HG03520 (cell line): ENCODE data around the gene FAM120AOS.
"Not testable (repeated sequence)": the region's sequence is repeated elsewhere in the genome, so short reads cannot be mapped to it uniquely, and the experiment has no call there.

ENCODE experiments used
- ATAC-seq: cut with Tn5 transposase; IDR thresholded peaks from one replicate; pipeline ENCODE4 v1.9.1; 2021; ENCODE audit warnings: mild to moderate bottlenecking, moderate library complexity; ENCODE audit not compliant: unreplicated experiment

FAM120AOS gene

GRCh38 chr9:93440896-93441580, 12.3 kb downstream of the FAM120AOS start:
- ATAC-seq, result no peak

- ATAC-seq, result not testable (repeated sequence)
Observed at GRCh38 chr9:93439301-93439700, 14.1 kb downstream of the FAM120AOS start.

- ATAC-seq, result no peak
Observed at GRCh38 chr9:93437996-93438395, 15.4 kb downstream of the FAM120AOS start.

GRCh38 chr9:93436655-93437407, 16.6 kb downstream of the FAM120AOS start:
- no peak for ATAC-seq

GRCh38 chr9:93436218-93436617, 17.2 kb downstream of the FAM120AOS start:
- ATAC-seq, result no peak

- ATAC-seq, result no peak
Observed at GRCh38 chr9:93435386-93435785, 18.0 kb downstream of the FAM120AOS start.

GRCh38 chr9:93434056-93434455, 19.3 kb downstream of the FAM120AOS start:
- no peak for ATAC-seq

DNA sequence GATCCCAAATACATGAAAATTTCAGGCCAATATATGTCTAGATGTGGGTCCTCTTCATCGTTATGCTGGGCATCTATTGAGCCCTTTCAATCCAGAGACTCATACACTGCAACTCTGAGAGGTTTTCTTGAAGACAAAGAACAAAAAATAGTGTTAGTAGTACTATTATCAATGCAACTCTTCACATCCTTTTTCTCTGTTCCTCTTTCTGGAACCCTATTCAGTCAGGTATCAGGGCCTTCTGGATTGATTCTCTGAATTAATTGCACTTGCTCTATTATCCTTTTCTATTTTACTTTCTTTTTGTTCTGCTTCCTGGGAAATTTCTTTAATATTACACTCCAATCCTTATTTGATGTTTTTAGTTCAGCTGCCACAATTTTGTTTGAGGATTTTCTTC, 20.4 kb downstream of the FAM120AOS start:
- no peak for ATAC-seq

GRCh38 chr9:93431539-93432105, 21.8 kb downstream of the FAM120AOS start:
- no peak for ATAC-seq

DNA sequence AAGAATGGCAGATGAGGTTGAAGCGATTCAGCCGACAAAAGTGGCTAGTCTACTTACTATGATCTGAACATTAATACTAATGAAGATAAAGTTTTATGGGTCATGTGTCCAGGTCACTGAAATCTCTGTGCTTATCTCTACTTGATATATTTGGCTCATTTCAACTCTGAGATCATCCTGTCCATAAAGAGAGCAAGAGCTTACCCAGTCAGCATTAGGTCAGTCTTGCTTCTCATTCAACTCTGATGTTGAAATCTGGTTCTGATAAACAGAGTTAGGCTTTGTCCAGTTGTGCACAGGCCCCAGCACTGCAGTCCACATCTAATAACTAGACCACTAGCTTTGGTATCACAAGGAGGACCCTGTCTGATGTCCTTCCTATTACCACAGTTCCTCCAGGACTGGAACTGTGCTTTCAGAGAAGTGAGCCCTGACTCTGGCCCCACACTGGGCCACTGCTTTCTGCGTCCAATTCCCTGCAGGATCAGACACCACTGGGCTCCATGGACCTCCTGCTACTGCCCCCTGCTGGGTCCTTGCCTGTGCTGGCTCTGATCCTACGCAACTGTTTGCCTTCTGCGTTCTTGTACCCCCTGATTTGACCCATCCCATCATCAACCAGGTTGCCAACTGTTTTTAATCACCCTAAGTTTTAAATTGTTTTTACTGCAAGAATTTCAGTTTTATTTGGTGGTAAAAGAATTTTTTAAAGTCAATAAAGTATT, 25.6 kb downstream of the FAM120AOS start:
- no peak for ATAC-seq

DNA sequence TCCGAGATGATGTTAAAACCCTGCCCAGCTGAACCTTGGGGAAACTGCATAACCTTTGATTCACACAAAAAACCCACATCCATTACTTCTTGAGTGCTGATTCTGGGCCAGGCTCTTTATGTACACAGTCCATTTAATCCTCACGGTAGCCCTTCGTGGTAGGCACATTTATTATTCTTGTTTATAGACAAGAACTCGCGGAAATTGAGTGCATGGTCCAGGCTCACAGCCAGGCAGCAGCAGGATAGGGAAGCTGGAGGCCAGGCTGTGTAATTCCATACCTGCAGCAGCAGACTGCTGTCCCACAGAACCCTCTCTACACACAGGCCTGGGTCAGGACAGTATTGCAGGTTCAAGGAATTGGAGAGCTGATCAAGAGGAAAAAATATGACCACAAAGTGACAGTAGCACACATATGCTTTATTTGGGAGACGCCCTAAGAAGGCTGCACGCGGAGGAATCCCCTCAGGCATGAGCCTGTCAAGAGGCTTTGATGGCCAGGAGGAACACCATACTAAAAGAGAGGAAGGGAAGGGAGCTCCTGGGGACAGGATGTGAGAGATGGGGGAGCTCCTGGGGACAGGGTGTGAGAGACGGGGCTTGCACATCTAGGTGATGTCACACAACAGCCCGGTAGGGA, 30.3 kb downstream of the FAM120AOS start:
- ATAC-seq, result no peak

DNA sequence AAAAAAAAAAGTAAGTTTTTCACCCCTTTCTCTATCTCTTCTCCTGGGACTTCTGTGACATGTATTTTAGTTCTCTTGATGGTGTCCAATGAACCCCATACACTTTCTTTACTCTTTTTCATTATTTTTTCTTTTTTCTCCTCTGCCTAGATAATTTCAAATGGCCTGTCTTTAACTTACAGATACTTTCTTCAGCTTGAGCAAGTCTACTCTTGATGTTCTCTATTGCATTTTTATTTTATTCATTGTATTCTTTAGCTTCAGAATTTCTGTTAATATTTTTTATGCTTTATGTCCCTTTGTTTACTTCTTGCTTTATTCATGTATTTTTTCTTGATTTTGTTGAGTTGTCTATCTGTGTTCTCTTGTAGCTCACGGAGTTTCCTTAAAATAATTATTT, 34.4 kb downstream of the FAM120AOS start:
- ATAC-seq, result no peak

DNA sequence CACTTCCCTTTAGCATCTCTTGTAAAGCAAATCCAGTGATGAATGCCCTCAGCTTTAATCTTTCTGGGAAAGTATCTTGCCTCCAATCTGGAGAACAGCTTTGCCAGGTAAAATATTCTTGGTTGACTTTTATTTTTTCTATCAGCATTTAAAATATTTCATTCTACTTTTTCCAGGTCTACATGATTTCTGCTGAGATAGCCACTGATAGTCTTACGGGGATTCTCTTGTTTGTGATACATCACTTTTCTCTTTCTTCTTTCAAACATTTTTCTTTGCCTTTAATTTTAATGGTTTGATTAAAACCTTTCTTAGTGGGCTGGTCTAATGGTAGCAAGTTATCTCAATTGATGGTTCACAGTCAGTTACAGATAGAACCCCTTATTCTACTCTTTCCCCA, 35.8 kb downstream of the FAM120AOS start:
- ATAC-seq, result no peak

- no peak for ATAC-seq
Observed at GRCh38 chr9:93416530-93417235, 36.7 kb downstream of the FAM120AOS start.

- no peak for ATAC-seq
Observed at GRCh38 chr9:93415176-93415690, 38.1 kb downstream of the FAM120AOS start.

GRCh38 chr9:93413530-93413929, 39.9 kb downstream of the FAM120AOS start:
- no peak for ATAC-seq

DNA sequence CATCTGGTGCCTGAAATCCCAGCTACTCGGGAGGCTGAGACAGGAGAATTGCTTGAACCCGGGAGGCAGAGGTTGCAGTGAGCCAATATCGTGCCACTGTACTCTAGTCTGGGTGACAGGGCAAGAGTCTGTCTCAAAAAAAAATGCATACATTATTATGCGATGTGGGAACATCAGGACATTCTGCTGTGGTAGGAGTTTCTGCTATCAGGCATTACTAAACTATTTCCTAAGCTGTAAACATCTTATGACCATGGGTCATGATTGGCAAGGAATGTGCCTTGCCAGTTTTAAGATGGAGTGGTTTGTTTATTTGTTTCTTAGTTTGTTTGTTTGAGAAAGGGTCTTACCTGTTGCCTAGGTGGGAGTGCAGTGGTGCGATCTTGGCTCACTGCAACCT, 47.0 kb downstream of the FAM120AOS start:
- ATAC-seq, result no peak

- no peak for ATAC-seq
Observed at GRCh38 chr9:93398471-93398870, 54.9 kb downstream of the FAM120AOS start.

DNA sequence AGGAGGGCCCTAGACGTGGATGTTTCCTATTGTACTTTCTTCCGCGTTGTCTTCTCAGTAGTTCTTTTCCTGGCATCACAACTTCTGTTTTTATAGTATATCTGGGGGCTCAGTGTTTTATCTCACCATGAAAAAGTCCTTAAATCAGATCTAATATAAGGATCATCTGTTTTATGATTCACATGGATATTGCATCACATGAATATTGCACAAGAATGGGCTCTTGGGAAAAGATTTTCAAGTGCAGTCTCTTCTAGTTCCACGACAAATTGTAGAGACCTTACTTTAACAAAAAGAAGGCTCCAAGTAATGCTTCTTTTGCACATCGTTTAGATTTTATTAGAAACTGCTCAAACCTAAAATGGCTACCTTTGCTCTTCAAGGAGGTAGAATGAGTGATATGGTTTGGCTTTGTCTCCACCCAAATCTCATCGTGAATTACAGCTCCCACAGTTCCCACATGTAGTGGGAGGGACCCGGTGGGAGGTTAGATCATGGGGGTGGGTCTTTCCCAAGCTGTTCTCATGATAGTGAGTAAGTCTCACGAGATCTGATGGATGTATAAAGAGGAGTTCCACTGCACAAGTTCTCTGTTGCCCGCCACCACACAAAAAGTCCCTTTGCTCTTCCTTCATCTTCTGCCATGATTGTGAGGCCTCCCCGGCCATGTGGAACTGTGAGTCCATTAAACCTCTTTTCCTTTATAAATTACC, 55.6 kb downstream of the FAM120AOS start:
- ATAC-seq, result no peak
